ENCODE data around the gene PRR33.

Gene PRR33

GRCh38 chr11:1917523-1918435 lies 26.1 kb upstream of the PRR33 start:
- no peak for DNase-seq

- DNase-seq, result no peak
Observed at GRCh38 chr11:1916986-1917522, 25.4 kb upstream of the PRR33 start.

- no peak for DNase-seq
Observed at GRCh38 chr11:1916132-1916985, 24.7 kb upstream of the PRR33 start.

- no peak for DNase-seq
Observed at GRCh38 chr11:1915795-1916131, 24.1 kb upstream of the PRR33 start.

- no peak for DNase-seq
Observed at GRCh38 chr11:1913271-1914060, 21.8 kb upstream of the PRR33 start.

- no peak for DNase-seq
Observed at GRCh38 chr11:1912289-1912878, 20.7 kb upstream of the PRR33 start.

- no peak for DNase-seq
Observed at GRCh38 chr11:1909524-1909923, 17.8 kb upstream of the PRR33 start.

GRCh38 chr11:1908618-1909017 lies 16.9 kb upstream of the PRR33 start:
- no peak for DNase-seq

GRCh38 chr11:1906611-1907423 lies 15.1 kb upstream of the PRR33 start:
- DNase-seq, result no peak

GRCh38 chr11:1906181-1906580 lies 14.5 kb upstream of the PRR33 start:
- DNase-seq, result no peak

- no peak for DNase-seq
Observed at GRCh38 chr11:1899686-1900085, 8.0 kb upstream of the PRR33 start.

- no peak for DNase-seq
Observed at GRCh38 chr11:1899090-1899489, 7.4 kb upstream of the PRR33 start.

- no peak for DNase-seq
Observed at GRCh38 chr11:1896923-1897322, 5.2 kb upstream of the PRR33 start.

GRCh38 chr11:1896468-1896867 lies 4.8 kb upstream of the PRR33 start:
- no peak for DNase-seq

GRCh38 chr11:1894759-1895158 lies 3.1 kb upstream of the PRR33 start:
- peak in 3 of 58 donors; percentile 28 to 55 (median 54) for DNase-seq

- no peak for DNase-seq
Observed at GRCh38 chr11:1893581-1894359, 2.1 kb upstream of the PRR33 start.

GRCh38 chr11:1892558-1892957 lies 863 bp upstream of the PRR33 start:
- DNase-seq, result no peak

GRCh38 chr11:1892116-1892515 lies 421 bp upstream of the PRR33 start:
- no peak for DNase-seq

All from anterior cingulate cortex (tissue), 58 donors.